GM12878 (cell line): ENCODE data around the gene GH1. TPM values are rescaled to one million over a fixed set of nuclear protein-coding genes. Genes with fewer than 3 reads are reported as not detected.

Source experiments
- ATAC-seq: fragments of 200-7000 bp; cut with Tn5 transposase; 3 replicates; pipeline ENCODE4 v1.9.1; 2020; ENCODE audit warnings: mild to moderate bottlenecking, moderate library complexity
- BruUV-seq: library from RNA; stranded (reverse); fragments of 400-500 nt; replicated peaks from 2 replicates; lab custom pipeline; 2021; lab: Mats Ljungman, UMichigan
- CTCF ChIA-PET: fragments of 300-600 bp; sonication (Branson Sonifier 250); formaldehyde crosslinking; extraction: SDS; loops from one replicate; lab custom pipeline; 2021; ENCODE audit warnings: inconsistent platforms; lab: Yijun Ruan, JAX
- POLR2A ChIA-PET: fragments of 350-600 bp; formaldehyde crosslinking; extraction: SDS; loops from one replicate; lab custom pipeline; 2021; ENCODE audit warnings: inconsistent platforms; lab: Charles Lee
- RAD21 ChIA-PET: fragments of 300-600 bp; sonication (Branson Sonifier 250); formaldehyde crosslinking; loops from one replicate; lab custom pipeline; 2023; ENCODE audit warnings: antibody characterized with exemption; ENCODE audit not compliant: unreplicated experiment; lab: Charles Lee
- SMC1A ChIA-PET: fragments of 300-600 bp; sonication (Branson Sonifier 250); formaldehyde crosslinking; loops from one replicate; lab custom pipeline; 2023; ENCODE audit not compliant: unreplicated experiment, uncharacterized antibody; lab: Charles Lee
- DNase-seq: peaks from one replicate; pipeline ENCODE4 v3.0.0-alpha.2; 2011; ENCODE audit warnings: low read depth, low spot score
- FAIRE-seq: peaks from 3 replicates; lab custom pipeline; 2011; peaks lifted over from hg19 to GRCh38; lab: Jason Lieb, UNC
- H2AFZ ChIP-seq: 2 replicates; pipeline ENCODE4 v1.6.0; 2011; ENCODE audit warnings: low read depth, low read length, control low read depth; ENCODE audit not compliant: control insufficient read depth
- H3K27ac ChIP-seq: 2 replicates; pipeline ENCODE4 v1.5.1; 2011; ENCODE audit warnings: control low read depth; ENCODE audit not compliant: control insufficient read depth, insufficient read depth
- H3K27me3 ChIP-seq, 2 experiments: replicated peaks in 1 of 2; 2 replicates each; pipeline versions ENCODE4 v1.6.0 to v1.6.1; 2011; ENCODE audit warnings: low read length in 1 of 2; ENCODE audit not compliant: control insufficient read depth in 2 of 2, insufficient read depth in 2 of 2
- H3K36me3 ChIP-seq, 2 experiments: 2 replicates each; pipeline ENCODE4 v1.5.1; 2011; ENCODE audit warnings: low read length in 1 of 2; ENCODE audit not compliant: control insufficient read depth in 2 of 2, insufficient read depth in 2 of 2
- H3K4me1 ChIP-seq: 2 replicates; pipeline ENCODE4 v1.6.1; 2011; ENCODE audit warnings: mild to moderate bottlenecking, low read length, moderate library complexity, mixed read lengths; ENCODE audit not compliant: control insufficient read depth, insufficient read depth
- H3K4me2 ChIP-seq: 2 replicates; pipeline ENCODE4 v1.6.0; 2011; ENCODE audit warnings: control low read depth; ENCODE audit not compliant: control insufficient read depth, insufficient read depth
- H3K4me3 ChIP-seq: fragments of 200-600 bp; sonication (generic); 2 replicates; pipeline ENCODE4 v1.5.1; 2016
- H3K79me2 ChIP-seq: 2 replicates; pipeline ENCODE4 v1.6.0; 2011; ENCODE audit warnings: low read length; ENCODE audit not compliant: control insufficient read depth, insufficient read depth
- H3K9ac ChIP-seq: 2 replicates; pipeline ENCODE4 v1.8.0; 2011; ENCODE audit warnings: low read length, control low read depth, mixed read lengths; ENCODE audit not compliant: control insufficient read depth, insufficient read depth
- H3K9me3 ChIP-seq: replicated peaks from 3 replicates; pipeline ENCODE4 v1.5.1; 2011; ENCODE audit warnings: mild to moderate bottlenecking, low read length; ENCODE audit not compliant: control insufficient read depth, insufficient read depth
- H4K20me1 ChIP-seq: 2 replicates; pipeline ENCODE4 v1.6.0; 2011; ENCODE audit not compliant: control insufficient read depth, insufficient read depth
- ATF7 ChIP-seq: fragments of 450-650 bp; IDR thresholded peaks from 2 replicates; pipeline ENCODE4 v1.6.1; 2016; ENCODE audit warnings: low read depth, mild to moderate bottlenecking
- BCL3 ChIP-seq: IDR thresholded peaks from 2 replicates; pipeline ENCODE4 v1.6.1; 2011; ENCODE audit warnings: borderline replicate concordance, low read depth, mild to moderate bottlenecking, moderate library complexity, low read length; ENCODE audit not compliant: insufficient read depth, poor library complexity, severe bottlenecking
- BHLHE40 ChIP-seq, 2 experiments: fragments of 450-650 bp in 1 of 2; IDR thresholded peaks; 2 replicates each; pipeline ENCODE4 v1.6.1; 2011 to 2017; ENCODE audit warnings: low read depth in 2 of 2, borderline replicate concordance in 1 of 2, improper control_type of control experiment in 1 of 2, low read length in 1 of 2, mild to moderate bottlenecking in 1 of 2
- BRCA1 ChIP-seq: IDR thresholded peaks from 2 replicates; pipeline ENCODE4 v1.6.1; 2011; ENCODE audit warnings: low read depth, low read length, improper control_type of control experiment
- CTCF ChIP-seq, 3 experiments: IDR thresholded peaks in 2 of 3; conservative IDR thresholded peaks in 1 of 3; 2 replicates each; pipeline ENCODE4 v1.5.1; 2011; ENCODE audit warnings: low read depth in 3 of 3, low read length in 3 of 3, mild to moderate bottlenecking in 3 of 3, control low read depth in 2 of 3, moderate library complexity in 2 of 3, inconsistent platforms in 1 of 3, mixed read lengths in 1 of 3; ENCODE audit not compliant: control insufficient read depth in 2 of 3, insufficient read depth in 1 of 3; ENCODE audit errors: extremely low read depth in 1 of 3
- HDGF ChIP-seq: fragments of 450-650 bp; IDR thresholded peaks from 2 replicates; pipeline ENCODE4 v1.6.1; 2016; ENCODE audit warnings: antibody characterized with exemption
- LARP7 ChIP-seq: fragments of 450-650 bp; IDR thresholded peaks from 2 replicates; pipeline ENCODE4 v1.6.1; 2017; ENCODE audit warnings: mild to moderate bottlenecking
- MEF2B ChIP-seq: fragments of 450-650 bp; IDR thresholded peaks from 2 replicates; pipeline ENCODE4 v1.6.1; 2018; ENCODE audit warnings: mild to moderate bottlenecking, moderate library complexity; ENCODE audit not compliant: partially characterized antibody, poor library complexity, severe bottlenecking
- MLLT1 ChIP-seq: fragments of 450-650 bp; IDR thresholded peaks from 2 replicates; pipeline ENCODE4 v1.6.1; 2016; ENCODE audit warnings: mild to moderate bottlenecking
- NBN ChIP-seq: fragments of 450-650 bp; IDR thresholded peaks from 2 replicates; pipeline ENCODE4 v1.6.1; 2016
- NR2F1 ChIP-seq: fragments of 450-650 bp; conservative IDR thresholded peaks from 2 replicates; pipeline ENCODE4 v1.6.1; 2017; ENCODE audit warnings: mild to moderate bottlenecking
- POU2F2 ChIP-seq: IDR thresholded peaks from 3 replicates; pipeline ENCODE4 v1.6.1; 2011; ENCODE audit warnings: low read depth, mild to moderate bottlenecking, low read length, borderline replicate concordance
- RELB ChIP-seq: fragments of 450-650 bp; IDR thresholded peaks from 2 replicates; pipeline ENCODE4 v1.6.1; 2017; ENCODE audit warnings: low read depth, mild to moderate bottlenecking, moderate library complexity
- RUNX3 ChIP-seq: IDR thresholded peaks from 2 replicates; pipeline ENCODE4 v1.6.1; 2012; ENCODE audit warnings: low read length, inconsistent platforms
- ZNF384 ChIP-seq: IDR thresholded peaks from 2 replicates; pipeline ENCODE4 v1.6.1; 2012; ENCODE audit warnings: low read depth, mild to moderate bottlenecking, low read length, improper control_type of control experiment, borderline replicate concordance
- WGBS: methylation state at CpG from one replicate; pipeline ENCODE4 v1.1.6; 2016; ENCODE audit warnings: low lambda C conversion rate; ENCODE audit not compliant: insufficient replicate concordance, insufficient coverage; ENCODE audit errors: missing lambda C conversion rate; 5-methylcytosine and 5-hydroxymethylcytosine counted together
- in situ Hi-C: fragments of 300-500 bp; cut with MboI; formaldehyde crosslinking; loops from 9 replicates; pipeline ENCODE4 v1.14.3; 2018; ENCODE audit warnings: mixed read lengths
- intact Hi-C: fragments of 100-400 bp; cut with micrococcal nuclease; formaldehyde crosslinking; loops from one replicate; pipeline ENCODE4 v1.14.2; 2022; ENCODE audit not compliant: unreplicated experiment
- polyA plus RNA-seq, 11 experiments: library from polyadenylated mRNA; depleted of rRNA in 4 of 11; unstranded in 6 of 11; stranded (reverse) in 5 of 11; fragments of >200 nt; fragmentation: Nextera tagmentation in 4 of 11; fragmentation: Illumina TruSeq in 1 of 11; extraction: Ambion mirVana in 4 of 11; extraction: Trizol in 1 of 11; gene quantifications; 1 replicate in 1 of 11; 2 replicates in 10 of 11; pipeline versions ENCODE4 v1.2.1 to v1.2.3, GENCODE V29; 2011 to 2016; ENCODE audit warnings: inconsistent platforms in 2 of 11, missing spikeins in 2 of 11, low read depth in 1 of 11
- total RNA-seq, 4 experiments: library from RNA; depleted of rRNA in 3 of 4; stranded (reverse); fragments of >200 nt in 3 of 4; fragmentation: Illumina TruSeq in 1 of 4; extraction: Trizol in 1 of 4; gene quantifications; 2 replicates each; pipeline versions ENCODE4 v1.2.1 to v1.2.3, GENCODE V29; 2013 to 2021

The GH1 gene
- total and polyA plus RNA-seq, 10 of the 15 experiments (the other 5 are each of a cell fraction or from before 2014, with no cell fraction given): 0.13 to 0.42 TPM; not detected in 8

- no peaks in the 10 kb centered on the region for H4K20me1 ChIP-seq
- ChIA-PET RAD21 (interaction anchor here (1.5 to 2.2 kb wide), 2 partner anchors 21 to 48 kb away, joined by 3 to 7 read pairs; no protein-coding TSS in a partner anchor), SMC1A (interaction anchor here (1.3 to 1.9 kb wide), 4 partner anchors 10 to 167 kb away, joined by 3 to 7 read pairs (median 4); partner anchors contain the start of gene GH1), CTCF (interaction anchor here (0.7 to 1.8 kb wide), 4 partner anchors 9 to 20 kb away, joined by 3 to 7 read pairs (median 4); no protein-coding TSS in a partner anchor), POLR2A (interaction anchor here (2.0 kb wide), 1 partner anchor 13 kb away, joined by 5 read pairs; no protein-coding TSS in a partner anchor)
- no peak for FAIRE-seq
- DNase-seq: peak; percentile 60
- TF ChIP-seq HDGF: 0 out of 2 replicates have a peak, but pooled peaks have one; percentile 40
- TF ChIP-seq BRCA1: no peak
- TF ChIP-seq NR2F1: 0 out of 2 replicates have a peak, but pooled peaks have one; percentile 32
- TF ChIP-seq RELB: 0 out of 2 replicates have a peak, but pooled peaks have one; percentile 13
- TF ChIP-seq NBN: peak; percentile 82
- no peak for TF ChIP-seq LARP7
- peak; percentile 25 for TF ChIP-seq BCL3
- TF ChIP-seq POU2F2: peak; percentile 14; the same call in 1 of the 3 replicates
- peak; percentile 41; the same call in 1 of the 2 replicates for TF ChIP-seq ATF7
- TF ChIP-seq MEF2B: peak; percentile 39
- no peak for TF ChIP-seq CTCF (IDR thresholded peaks at IDR 0.05 in 2 of 3, conservative IDR thresholded peaks at IDR 0.05 in 1 of 3; ENCODE audit: control insufficient read depth in 2 of 3, extremely low read depth in 1 of 3, insufficient read depth in 1 of 3, low read depth in 3 of 3, low read length in 3 of 3)
- peak; percentile 20; the same call in 1 of the 2 replicates for TF ChIP-seq ZNF384
- TF ChIP-seq RUNX3: peak; percentile 52
- TF ChIP-seq MLLT1: 0 out of 2 replicates have a peak, but pooled peaks have one; percentile 21
- TF ChIP-seq BHLHE40 (IDR thresholded peaks at IDR 0.05; ENCODE audit: borderline replicate concordance in 1 of 2, low read depth in 2 of 2, low read length in 1 of 2): peak; percentile 31 to 53; a peak in 1 of 4 replicates
- BruUV-seq: no TSS peak
- no peaks in the 10 kb centered on the region for H3K79me2 ChIP-seq
- no peaks in the 10 kb centered on the region for H3K36me3 ChIP-seq
- no peaks in the 10 kb centered on the region; the same call in 2 of the 3 replicates for H3K9me3 ChIP-seq
- H3K27me3 ChIP-seq: no peaks in the 10 kb centered on the region
- H2AFZ ChIP-seq: no peak overlapping the region
- no peak overlapping the region for H3K4me3 ChIP-seq
- peaks cover 12% of the 10 kb centered on the region for H3K4me1 ChIP-seq
- ATAC-seq: peak; percentile 81
- H3K4me2 ChIP-seq: peak overlapping the region; percentile 64
- H3K9ac ChIP-seq: no peak overlapping the region
- no peak overlapping the region for H3K27ac ChIP-seq
- in situ Hi-C loops: no loop called here
- WGBS: 54% methylated on average over 11 of the region's 11 CpGs
- intact Hi-C loops: no loop called here
Measured at GRCh38 chr17:63966646-63967264, 48.1 kb upstream of the GH1 start.
